Glutamatergic neuron (in vitro differentiated cells): Measurements from ENCODE around the gene RAP1GAP. TPM values are rescaled to one million over a fixed set of nuclear protein-coding genes. Genes with fewer than 3 reads are reported as not detected.
A peak's percentile ranks its signal among the peaks of the same experiment; 100 is the strongest.

Experiments used
- DNase-seq: peaks from one replicate; pipeline ENCODE4 v3.0.0; 2022
- H3K27ac Mint-ChIP-seq: one replicate; pipeline ENCODE4 v1.8.0; 2020; ENCODE audit warnings: mild to moderate bottlenecking, mixed read lengths, inconsistent platforms; ENCODE audit not compliant: unreplicated experiment
- H3K27me3 Mint-ChIP-seq: one replicate; pipeline ENCODE4 v1.8.0; 2020; ENCODE audit warnings: mild to moderate bottlenecking, moderate library complexity, mixed read lengths, inconsistent platforms; ENCODE audit not compliant: unreplicated experiment
- H3K36me3 Mint-ChIP-seq: one replicate; pipeline ENCODE4 v1.8.0; 2020; ENCODE audit warnings: mild to moderate bottlenecking, mixed read lengths, inconsistent platforms; ENCODE audit not compliant: unreplicated experiment
- H3K4me1 Mint-ChIP-seq: one replicate; pipeline ENCODE4 v1.8.0; 2020; ENCODE audit warnings: mild to moderate bottlenecking, low read depth, mixed read lengths, inconsistent platforms; ENCODE audit not compliant: unreplicated experiment
- H3K4me3 Mint-ChIP-seq: one replicate; pipeline ENCODE4 v1.8.0; 2020; ENCODE audit warnings: mild to moderate bottlenecking, mixed read lengths, inconsistent platforms; ENCODE audit not compliant: unreplicated experiment
- H3K9me3 Mint-ChIP-seq: one replicate; pipeline ENCODE4 v1.8.0; 2020; ENCODE audit warnings: mild to moderate bottlenecking, moderate library complexity, mixed read lengths, inconsistent platforms; ENCODE audit not compliant: unreplicated experiment
- CTCF ChIP-seq: fragments of 200-600 bp; sonication (generic); IDR thresholded peaks from one replicate; pipeline ENCODE4 v1.5.0; 2021; ENCODE audit not compliant: partially characterized antibody, unreplicated experiment
- long read RNA-seq: library from polyadenylated mRNA; unstranded; transcript quantifications from one replicate; pipeline ENCODE4 v2.0.0, GENCODE V29; 2020; ENCODE audit not compliant: unreplicated experiment
- total RNA-seq: library from RNA; stranded (reverse); fragmentation: NEBNext Ultra II Directional; extraction: Animal tissue kit (Norgen Biotek cat#: 25700); gene quantifications from one replicate; pipeline ENCODE4 v1.2.1, GENCODE V29; 2021; ENCODE audit not compliant: unreplicated experiment

RAP1GAP gene
- total RNA-seq, result 4.8 TPM
- long read RNA-seq, result 0 reads

- Mint-ChIP-seq H3K9me3 (peaks cover 10% of the 10 kb centered on the region), H3K27ac (no peak within 1 kb of the TSS), H3K27me3 (peaks cover 8% of the 10 kb centered on the region), H3K4me3 (peak within 1 kb of the TSS; percentile 65), H3K4me1 (peaks cover 14% of the 10 kb centered on the region), H3K36me3 (no peaks in the 10 kb centered on the region)
- TF ChIP-seq CTCF, result no peak
- DNase-seq, result peak; percentile 43
Measured at GRCh38 chr1:21669258-21670058, at the start of gene RAP1GAP. Gene RAP1GAP (minus strand): TSS chr1:21669357. CDS start chr1:21620032, 49,325 bp downstream.

- H3K27me3 Mint-ChIP-seq, result peaks cover 4% of the 10 kb centered on the region
- H3K4me1 Mint-ChIP-seq, result no peaks in the 10 kb centered on the region
- TF ChIP-seq CTCF, result no peak
- H3K27ac Mint-ChIP-seq, result no peak overlapping the region
- H3K4me3 Mint-ChIP-seq, result no peak overlapping the region
- DNase-seq, result no peak
- no peaks in the 10 kb centered on the region for H3K36me3 Mint-ChIP-seq
- H3K9me3 Mint-ChIP-seq, result no peaks in the 10 kb centered on the region
Measured at GRCh38 chr1:21716169-21716568, 47.0 kb upstream of the RAP1GAP start.

GRCh38 chr1:21707891-21708290 is 38.7 kb upstream of the RAP1GAP start:
- H3K36me3 Mint-ChIP-seq, result no peaks in the 10 kb centered on the region
- H3K9me3 Mint-ChIP-seq, result no peaks in the 10 kb centered on the region
- no peak for TF ChIP-seq CTCF
- no peak for DNase-seq
- H3K4me1 Mint-ChIP-seq, result peaks cover 21% of the 10 kb centered on the region
- H3K27ac Mint-ChIP-seq, result no peak overlapping the region
- no peak overlapping the region for H3K4me3 Mint-ChIP-seq
- H3K27me3 Mint-ChIP-seq, result peaks cover 2% of the 10 kb centered on the region

DNA sequence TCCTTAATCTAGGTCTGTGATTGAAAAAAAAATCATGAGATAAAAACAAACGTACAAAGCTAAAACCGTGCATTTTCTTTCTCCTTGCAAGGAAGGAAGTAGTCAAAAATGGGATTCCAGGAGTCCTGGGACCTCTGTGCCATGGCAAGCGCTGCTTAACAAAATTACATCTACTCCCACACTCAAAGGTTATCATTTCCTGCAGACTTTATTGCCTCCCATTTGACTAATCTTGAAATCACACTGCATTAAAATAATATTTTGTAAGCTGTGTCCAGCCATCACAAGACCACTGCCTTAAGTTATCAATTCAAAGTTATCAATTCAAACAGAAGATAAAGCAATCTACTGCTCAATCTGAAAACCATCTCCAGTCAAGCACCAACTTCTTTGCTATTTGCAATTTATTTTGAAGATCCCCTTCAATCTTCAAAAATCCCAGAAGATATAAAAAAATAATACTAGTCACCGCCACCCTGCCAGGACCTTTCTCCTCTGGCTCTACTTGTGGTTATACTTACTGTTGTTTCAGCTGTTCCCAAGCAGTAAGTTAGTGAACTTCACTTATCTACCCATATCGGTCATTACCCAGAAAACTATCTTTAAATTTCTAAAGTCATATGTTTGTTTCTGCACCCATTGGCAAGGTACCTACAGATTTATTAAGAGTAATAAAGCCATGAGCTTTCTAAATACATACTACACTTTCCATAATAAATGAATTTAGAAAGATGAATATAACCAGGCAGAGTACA is 38.1 kb upstream of the RAP1GAP start:
- Mint-ChIP-seq H3K36me3 (no peaks in the 10 kb centered on the region), H3K27ac (no peak overlapping the region), H3K27me3 (peaks cover 2% of the 10 kb centered on the region), H3K9me3 (no peaks in the 10 kb centered on the region), H3K4me3 (no peak overlapping the region), H3K4me1 (peaks cover 21% of the 10 kb centered on the region)
- DNase-seq, result no peak
- no peak for TF ChIP-seq CTCF
